Thyroid gland (tissue), 4 donors: ENCODE results near the gene CHAF1A. TPM values are rescaled to one million over a fixed set of nuclear protein-coding genes. Genes with fewer than 3 reads are reported as not detected.

ENCODE experiments used
- DNase-seq, 2 donors: peaks; one replicate each; pipeline ENCODE4 v3.0.0-alpha.2; 2019
- H3K27ac ChIP-seq, 3 donors: fragments of 200-600 bp; sonication (generic); 1 replicate in 2 of 3; 2 replicates in 1 of 3; pipeline ENCODE4 v1.5.1; 2016 to 2019; ENCODE audit warnings: mild to moderate bottlenecking in 1 of 3, moderate library complexity in 1 of 3
- H3K27me3 ChIP-seq: fragments of 200-600 bp; sonication (generic); one replicate; pipeline ENCODE4 v1.5.1; 2019
- H3K36me3 ChIP-seq, 2 donors: fragments of 200-600 bp; sonication (generic); one replicate each; pipeline ENCODE4 v1.5.1; 2016 to 2019
- H3K4me1 ChIP-seq, 2 donors: fragments of 200-600 bp; sonication (generic); one replicate each; pipeline ENCODE4 v1.5.1; 2017 to 2019
- H3K4me3 ChIP-seq, 3 donors: fragments of 200-600 bp; sonication (generic); replicated peaks in 1 of 3; 1 replicate in 2 of 3; 2 replicates in 1 of 3; pipeline ENCODE4 v1.5.1; 2016; ENCODE audit warnings: mild to moderate bottlenecking in 1 of 3
- H3K9me3 ChIP-seq: fragments of 200-600 bp; sonication (generic); one replicate; pipeline ENCODE4 v1.5.1; 2017
- POLR2A ChIP-seq, 2 donors: fragments of 450-650 bp; IDR thresholded peaks; one replicate each; pipeline ENCODE4 v1.6.1; 2017; ENCODE audit warnings: antibody characterized with exemption in 2 of 2, mild to moderate bottlenecking in 2 of 2, moderate library complexity in 1 of 2
- WGBS, 2 donors: methylation state at CpG; one replicate each; pipeline ENCODE4 v1.1.5; 2017; 5-methylcytosine and 5-hydroxymethylcytosine counted together
- intact Hi-C: fragments of 100-400 bp; cut with DNase I; formaldehyde crosslinking; loops from one replicate; pipeline ENCODE4 v1.15.1; 2023
- total RNA-seq, 4 donors: library from RNA; depleted of rRNA; stranded (reverse); fragments of >200 nt; gene quantifications; one replicate each; pipeline ENCODE4 v1.2.3, GENCODE V29; 2016
- TF ChIP-seq, protein P1 (sequence below), 6 experiments: fragments of 200-600 bp in 3 of 6; fragments of 450-650 bp in 3 of 6; sonication (generic) in 3 of 6; IDR thresholded peaks; one replicate each; pipeline ENCODE4 v1.5.1; 2016 to 2019; ENCODE audit warnings: antibody characterized with exemption in 6 of 6, mild to moderate bottlenecking in 2 of 6, inconsistent platforms in 1 of 6, moderate library complexity in 1 of 6

CHAF1A gene
- total RNA-seq, 4 donors from 2014 or later: 4.1 to 5.1 (median 4.4) TPM

DNA sequence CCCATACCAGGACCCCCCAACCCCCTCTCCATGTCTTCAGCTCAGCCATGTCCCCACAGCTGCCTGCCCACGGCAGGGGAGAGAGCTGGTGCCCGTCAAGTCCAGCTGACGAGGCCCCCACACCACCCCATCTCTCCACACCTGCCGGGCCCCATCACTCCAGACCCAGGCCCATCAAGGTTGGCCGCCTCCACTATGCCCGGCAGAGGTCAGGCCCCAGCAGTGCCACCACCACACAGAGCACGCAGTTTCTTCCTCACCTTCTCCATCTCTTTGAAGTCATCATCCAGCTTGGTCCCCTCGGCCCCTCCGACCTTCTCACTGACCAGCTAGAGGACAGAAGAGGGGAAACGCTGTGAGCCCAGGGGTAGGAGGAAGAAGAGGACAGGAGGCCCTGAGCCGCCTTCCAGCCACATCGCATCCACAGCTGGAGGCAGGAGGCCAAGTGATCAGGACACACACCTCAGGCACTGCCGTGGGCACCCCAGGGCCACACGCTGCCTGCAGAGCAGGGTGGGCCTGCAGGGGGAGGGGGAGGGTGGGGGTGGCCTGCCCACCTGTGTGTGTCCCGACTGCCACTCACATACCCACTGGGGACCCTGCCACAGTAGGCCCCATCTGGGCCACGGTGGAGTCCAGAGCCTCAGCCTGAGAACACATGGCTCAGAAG lies 35.6 kb upstream of the CHAF1A start:
- H3K27ac ChIP-seq: no peak overlapping the region
- H3K36me3 ChIP-seq: peaks cover 34 to 37% of the 10 kb centered on the region in 2 donors

DNA sequence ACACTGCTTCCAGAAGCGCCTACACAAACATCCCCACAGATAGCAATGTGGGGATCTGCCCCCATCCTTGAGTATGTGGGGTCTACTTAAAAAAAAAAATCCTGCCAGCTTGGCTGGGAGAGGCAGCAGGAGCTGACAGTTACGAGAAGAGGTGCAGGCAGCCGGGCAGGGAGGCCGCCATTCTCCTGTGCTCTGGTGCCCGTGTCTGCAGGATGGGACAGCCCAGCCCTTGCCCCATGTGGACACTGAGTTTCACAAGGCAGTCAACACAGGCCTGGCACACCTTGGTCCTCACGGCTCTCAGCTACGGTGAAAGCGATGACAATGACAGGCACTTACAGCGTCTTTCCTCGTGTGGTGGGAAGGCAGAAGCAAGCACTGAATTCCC lies 35.1 kb upstream of the CHAF1A start:
- TF ChIP-seq POLR2A (IDR thresholded peaks at IDR 0.05): no peak
- TF ChIP-seq, protein P1, sequence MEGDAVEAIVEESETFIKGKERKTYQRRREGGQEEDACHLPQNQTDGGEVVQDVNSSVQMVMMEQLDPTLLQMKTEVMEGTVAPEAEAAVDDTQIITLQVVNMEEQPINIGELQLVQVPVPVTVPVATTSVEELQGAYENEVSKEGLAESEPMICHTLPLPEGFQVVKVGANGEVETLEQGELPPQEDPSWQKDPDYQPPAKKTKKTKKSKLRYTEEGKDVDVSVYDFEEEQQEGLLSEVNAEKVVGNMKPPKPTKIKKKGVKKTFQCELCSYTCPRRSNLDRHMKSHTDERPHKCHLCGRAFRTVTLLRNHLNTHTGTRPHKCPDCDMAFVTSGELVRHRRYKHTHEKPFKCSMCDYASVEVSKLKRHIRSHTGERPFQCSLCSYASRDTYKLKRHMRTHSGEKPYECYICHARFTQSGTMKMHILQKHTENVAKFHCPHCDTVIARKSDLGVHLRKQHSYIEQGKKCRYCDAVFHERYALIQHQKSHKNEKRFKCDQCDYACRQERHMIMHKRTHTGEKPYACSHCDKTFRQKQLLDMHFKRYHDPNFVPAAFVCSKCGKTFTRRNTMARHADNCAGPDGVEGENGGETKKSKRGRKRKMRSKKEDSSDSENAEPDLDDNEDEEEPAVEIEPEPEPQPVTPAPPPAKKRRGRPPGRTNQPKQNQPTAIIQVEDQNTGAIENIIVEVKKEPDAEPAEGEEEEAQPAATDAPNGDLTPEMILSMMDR (IDR thresholded peaks at IDR 0.05): no peak
- Histone ChIP-seq H3K36me3 (peaks cover 29 to 31% of the 10 kb centered on the region in 2 donors), H3K4me1 (peaks cover 39 to 48% of the 10 kb centered on the region in 2 donors), H3K4me3 (no peak overlapping the region), H3K27ac (no peak overlapping the region), H3K9me3 (no peaks in the 10 kb centered on the region), H3K27me3 (no peaks in the 10 kb centered on the region)
- intact Hi-C loops: no loop called here
- 90 to 96% methylated on average over 10 of the region's 10 CpGs for WGBS, 2 donors
- no peak for DNase-seq

More for the DNA sequence above, 35.6 kb upstream of the CHAF1A start:
- intact Hi-C loops: no loop called here
- TF ChIP-seq, protein P1 (IDR thresholded peaks at IDR 0.05): no peak
- TF ChIP-seq POLR2A (IDR thresholded peaks at IDR 0.05): no peak
- no peak overlapping the region for H3K4me3 ChIP-seq
- H3K4me1 ChIP-seq: peaks cover 39 to 43% of the 10 kb centered on the region in 2 donors
- no peaks in the 10 kb centered on the region for H3K9me3 ChIP-seq
- WGBS, 2 donors: 88% methylated on average over 13 to 16 of the region's 16 CpGs
- DNase-seq: no peak
- no peaks in the 10 kb centered on the region for H3K27me3 ChIP-seq

DNA sequence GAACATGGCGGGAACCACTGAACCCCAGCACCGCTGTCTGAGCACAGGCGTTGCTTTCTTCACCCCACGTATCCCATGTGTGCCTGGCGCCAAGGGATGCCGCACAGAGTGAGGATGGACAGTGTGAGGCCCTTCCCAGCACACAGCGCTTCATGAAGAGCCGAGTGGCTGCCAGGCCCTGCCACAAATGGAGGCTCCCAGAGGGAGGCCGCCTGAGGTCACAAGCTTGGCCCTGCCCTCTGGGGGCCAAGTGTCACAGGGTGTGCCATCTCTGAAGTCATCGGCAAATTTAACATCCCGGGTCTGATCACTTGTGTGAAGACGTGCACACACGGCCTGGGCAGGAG lies 34.7 kb upstream of the CHAF1A start:
- intact Hi-C loops: no loop called here
- H3K4me1 ChIP-seq: peaks cover 44 to 52% of the 10 kb centered on the region in 2 donors
- peak overlapping the region in 2 of 3 donors; percentile 63 to 76 for H3K27ac ChIP-seq
- no peak for DNase-seq
- no peak overlapping the region for H3K4me3 ChIP-seq
- WGBS, 2 donors: 89 to 99% methylated on average over 7 to 11 of the region's 13 CpGs
- no peaks in the 10 kb centered on the region for H3K27me3 ChIP-seq
- TF ChIP-seq POLR2A (IDR thresholded peaks at IDR 0.05): no peak
- TF ChIP-seq, protein P1 (IDR thresholded peaks at IDR 0.05): no peak
- H3K36me3 ChIP-seq: peaks cover 24 to 27% of the 10 kb centered on the region in 2 donors
- no peaks in the 10 kb centered on the region for H3K9me3 ChIP-seq

DNA sequence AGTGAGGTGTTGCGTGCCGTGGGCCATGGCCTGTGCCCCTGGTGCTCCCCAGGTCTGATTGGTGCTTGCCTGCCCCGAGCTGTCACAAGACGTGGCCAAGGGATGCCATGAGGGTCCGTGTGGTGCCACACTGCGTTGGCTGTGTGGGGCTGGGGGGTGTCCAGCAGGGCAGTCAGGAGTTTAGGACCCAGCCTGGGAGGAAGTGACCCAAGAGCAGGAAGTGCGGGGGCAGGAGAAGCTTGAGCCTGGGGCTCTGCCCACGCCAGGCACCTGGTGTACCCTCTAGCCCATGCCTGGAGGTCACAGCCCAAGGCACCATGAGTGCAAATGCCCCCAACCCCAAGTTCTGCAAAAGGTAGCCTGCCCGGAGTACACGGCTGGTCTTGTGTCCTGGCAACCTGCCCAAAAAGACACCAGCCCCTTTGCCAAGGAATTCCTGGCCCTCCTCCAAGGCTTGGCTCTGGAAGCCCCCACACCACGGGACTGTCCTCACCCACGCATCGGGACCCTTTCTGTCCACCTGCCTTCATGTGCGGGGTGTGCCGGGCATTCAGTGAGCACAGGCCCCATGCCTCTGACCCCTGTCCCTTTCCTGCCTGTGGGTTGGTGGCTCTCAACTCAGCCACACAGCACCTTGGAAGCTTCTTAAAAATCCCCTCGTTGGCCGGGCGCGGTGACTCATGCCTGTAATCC lies 34.2 kb upstream of the CHAF1A start:
- no peaks in the 10 kb centered on the region for H3K27me3 ChIP-seq
- peaks cover 49 to 57% of the 10 kb centered on the region in 2 donors for H3K4me1 ChIP-seq
- H3K4me3 ChIP-seq: no peak overlapping the region
- H3K36me3 ChIP-seq: peaks cover 19 to 22% of the 10 kb centered on the region in 2 donors
- 38 to 63% methylated on average over 4 to 13 of the region's 19 CpGs for WGBS, 2 donors
- H3K9me3 ChIP-seq: no peaks in the 10 kb centered on the region
- peak; percentile 44 to 47 for DNase-seq
- peak overlapping the region; percentile 63 to 76 (median 73) for H3K27ac ChIP-seq
- intact Hi-C loops: no loop called here
- TF ChIP-seq, protein P1 (IDR thresholded peaks at IDR 0.05): no peak
- TF ChIP-seq POLR2A (IDR thresholded peaks at IDR 0.05): no peak
